K562 (cell line): ENCODE results near the gene MYOM1. TPM values are rescaled to one million over a fixed set of nuclear protein-coding genes. Genes with fewer than 3 reads are reported as not detected.
A peak's percentile ranks its signal among the peaks of the same experiment; 100 is the strongest.

Source experiments
- CBFB ChIP-seq: sonication (generic); formaldehyde crosslinking; IDR thresholded peaks from 2 replicates; pipeline ENCODE4 v1.4.0; 2020; ENCODE audit warnings: mild to moderate bottlenecking, missing genetic modification reagents
- CBX3 ChIP-seq, 2 experiments: IDR thresholded peaks; 1 replicate in 1 of 2; 2 replicates in 1 of 2; pipeline ENCODE4 v1.6.1; 2012; ENCODE audit warnings: inconsistent platforms in 2 of 2, low read length in 2 of 2, borderline replicate concordance in 1 of 2, control low read depth in 1 of 2
- CTCFL ChIP-seq: IDR thresholded peaks from 2 replicates; pipeline ENCODE4 v1.6.1; 2011; ENCODE audit warnings: borderline replicate concordance, low read depth, mild to moderate bottlenecking, moderate library complexity, low read length; ENCODE audit not compliant: insufficient read depth, poor library complexity, severe bottlenecking
- E2F6 ChIP-seq, 2 experiments: IDR thresholded peaks; 2 replicates each; pipeline ENCODE4 v1.6.1; 2011; ENCODE audit warnings: borderline replicate concordance in 1 of 2, control low read depth in 1 of 2, low read depth in 1 of 2, low read length in 1 of 2, mild to moderate bottlenecking in 1 of 2, mixed read lengths in 1 of 2, moderate library complexity in 1 of 2; ENCODE audit not compliant: insufficient read depth in 1 of 2, insufficient read length in 1 of 2, poor library complexity in 1 of 2, severe bottlenecking in 1 of 2; ENCODE audit errors: extremely low read depth in 1 of 2
- EGR1 ChIP-seq: fragments of 450-650 bp; conservative IDR thresholded peaks from 2 replicates; pipeline ENCODE4 v1.6.1; 2017; ENCODE audit warnings: mild to moderate bottlenecking
- IFI16 ChIP-seq: fragments of 250-450 bp; sonication (Bioruptor Pico); IDR thresholded peaks from 2 replicates; pipeline ENCODE4 v2.1.2; 2022; ENCODE audit warnings: mild to moderate bottlenecking, inconsistent platforms
- RREB1 ChIP-seq: fragments of 250-450 bp; sonication (Bioruptor Pico); IDR thresholded peaks from 2 replicates; pipeline ENCODE4 v1.4.0; 2020
- SFPQ ChIP-seq: fragments of 200-400 bp; formaldehyde crosslinking; IDR thresholded peaks from 2 replicates; pipeline ENCODE4 v1.6.1; 2017; ENCODE audit warnings: mild to moderate bottlenecking, low read depth, low read length, moderate library complexity
- SIN3B ChIP-seq: fragments of 450-650 bp; IDR thresholded peaks from 2 replicates; pipeline ENCODE4 v1.6.1; 2017; ENCODE audit warnings: low read depth, mild to moderate bottlenecking, moderate library complexity
- TFAM ChIP-seq: fragments of 250-450 bp; sonication (Bioruptor Pico); conservative IDR thresholded peaks from 2 replicates; pipeline ENCODE4 v1.5.0; 2021; ENCODE audit warnings: mild to moderate bottlenecking, moderate library complexity
- ZBTB5 ChIP-seq: fragments of 450-650 bp; IDR thresholded peaks from 2 replicates; pipeline ENCODE4 v1.6.1; 2017; ENCODE audit warnings: antibody characterized with exemption
- ZNF274 ChIP-seq: IDR thresholded peaks from 2 replicates; pipeline ENCODE4 v1.6.1; 2011; ENCODE audit warnings: low read depth, mild to moderate bottlenecking, low read length, moderate library complexity, borderline replicate concordance
- polyA plus RNA-seq, 8 experiments: library from polyadenylated mRNA; depleted of rRNA in 4 of 8; stranded (reverse) in 5 of 8; unstranded in 3 of 8; fragments of >200 nt; fragmentation: Nextera tagmentation in 2 of 8; fragmentation: Illumina TruSeq in 1 of 8; extraction: Ambion mirVana in 2 of 8; extraction: Trizol in 1 of 8; gene quantifications; 2 replicates each; pipeline versions ENCODE4 v1.2.1 to v1.2.3, GENCODE V29; 2011 to 2014; ENCODE audit warnings: inconsistent platforms in 1 of 8, missing spikeins in 1 of 8
- total RNA-seq, 7 experiments: library from RNA; depleted of rRNA in 6 of 7; stranded (reverse); fragments of >200 nt in 6 of 7; fragmentation: Illumina TruSeq in 2 of 7; extraction: Trizol in 2 of 7; gene quantifications; 2 replicates each; pipeline versions ENCODE4 v1.2.1 to v1.2.3, GENCODE V29; 2011 to 2021; ENCODE audit warnings: low replicate concordance in 1 of 7

Gene MYOM1
- total and polyA plus RNA-seq, 9 of the 15 experiments (the other 6 are each of a cell fraction or from before 2014, with no cell fraction given), result 0.01 to 0.62 (median 0.25) TPM

- TF ChIP-seq E2F6 (IDR thresholded peaks at IDR 0.05; ENCODE audit: borderline replicate concordance in 1 of 2, extremely low read depth in 1 of 2, insufficient read depth in 1 of 2, insufficient read length in 1 of 2, low read depth in 1 of 2, low read length in 1 of 2, poor library complexity in 1 of 2, severe bottlenecking in 1 of 2) (peak; percentile 27 to 80), CBFB (CRISPR knock-in tag) (peak; percentile 98), ZBTB5 (no peak), ZNF274 (no peak), CBX3 (IDR thresholded peaks at IDR 0.05; ENCODE audit: borderline replicate concordance in 1 of 2, low read length in 2 of 2) (peak in 1 of 2 experiments; percentile 35; a peak in 1 of 3 replicates), TFAM (CRISPR knock-in tag) (no peak), SIN3B (no peak), IFI16 (no peak), SFPQ (no peak), CTCFL (no peak), EGR1 (no peak), RREB1 (CRISPR knock-in tag) (peak; percentile 74)
These were observed 27.7 kb upstream of the MYOM1 start, which contains the start of gene MYL12A (continued) for GRCh38 chr18:3247240-3248061.
